Endothelial cell of umbilical vein (primary cell): Measurements from ENCODE around the gene SPIB. TPM values are rescaled to one million over a fixed set of nuclear protein-coding genes. Genes with fewer than 3 reads are reported as not detected.

Experiments used
- BruUV-seq: library from RNA; stranded (reverse); fragments of 400-500 nt; replicated peaks from 2 replicates; lab custom pipeline; 2021; lab: Mats Ljungman, UMichigan
- CTCF ChIA-PET: fragments of 300-600, 350-600 bp; sonication (Branson Sonifier 250); formaldehyde crosslinking; loops from one replicate; lab custom pipeline; 2021; ENCODE audit warnings: antibody characterized with exemption, inconsistent platforms; lab: Charles Lee
- POLR2A ChIA-PET: fragments of 300-600, 350-600 bp; sonication (Branson Sonifier 250); formaldehyde crosslinking; loops from one replicate; lab custom pipeline; 2021; ENCODE audit warnings: antibody characterized with exemption, inconsistent platforms; lab: Charles Lee
- DNase-seq: peaks from one replicate; pipeline ENCODE4 v3.0.0-alpha.2; 2011; ENCODE audit warnings: low read depth, low spot score
- FAIRE-seq: peaks from 2 replicates; lab custom pipeline; 2011; peaks lifted over from hg19 to GRCh38; lab: Jason Lieb, UNC
- H2AFZ ChIP-seq: 2 replicates; pipeline ENCODE4 v1.6.0; 2012; ENCODE audit warnings: low read depth, low read length, control low read depth, inconsistent platforms
- H3K27ac ChIP-seq: 2 replicates; pipeline ENCODE4 v1.5.1; 2011; ENCODE audit warnings: low read depth, mild to moderate bottlenecking, control low read depth, low read length, moderate library complexity; ENCODE audit not compliant: insufficient read depth
- H3K27me3 ChIP-seq, 2 experiments: 2 replicates each; pipeline versions ENCODE4 v1.6.0 to v1.6.1; 2011; ENCODE audit warnings: low read length in 2 of 2, mixed read lengths in 1 of 2; ENCODE audit not compliant: control insufficient read depth in 2 of 2, insufficient read depth in 2 of 2
- H3K36me3 ChIP-seq, 2 experiments: 2 replicates in 1 of 2; 3 replicates in 1 of 2; pipeline ENCODE4 v1.5.1; 2011; ENCODE audit warnings: low read length in 2 of 2, mild to moderate bottlenecking in 1 of 2, moderate library complexity in 1 of 2; ENCODE audit not compliant: control insufficient read depth in 2 of 2, insufficient read depth in 2 of 2; ENCODE audit errors: extremely low read depth in 1 of 2
- H3K4me1 ChIP-seq: 3 replicates; pipeline ENCODE4 v1.5.1; 2011; ENCODE audit warnings: mild to moderate bottlenecking, low read length; ENCODE audit not compliant: control insufficient read depth, insufficient read depth; ENCODE audit errors: extremely low read depth
- H3K4me2 ChIP-seq: 2 replicates; pipeline ENCODE4 v1.6.1; 2011; ENCODE audit warnings: low read length, control low read depth, mixed read lengths; ENCODE audit not compliant: insufficient read depth
- H3K4me3 ChIP-seq, 3 experiments: fragments of 200-600 bp in 1 of 3; sonication (generic), shearing (Covaris generic) in 1 of 3; replicated peaks in 1 of 3; 2 replicates each; pipeline ENCODE4 v1.5.1; 2011 to 2016; ENCODE audit warnings: control low read depth in 3 of 3, low read length in 3 of 3, mild to moderate bottlenecking in 2 of 3, inconsistent platforms in 1 of 3, low read depth in 1 of 3, moderate library complexity in 1 of 3; ENCODE audit not compliant: insufficient read depth in 1 of 3
- H3K79me2 ChIP-seq: 2 replicates; pipeline ENCODE4 v1.6.0; 2012; ENCODE audit warnings: low read length, inconsistent platforms; ENCODE audit not compliant: control insufficient read depth, insufficient read depth
- H3K9ac ChIP-seq: replicated peaks from 2 replicates; pipeline ENCODE3; 2011; ENCODE audit warnings: low read length, control low read depth; ENCODE audit not compliant: insufficient read depth; ENCODE audit errors: extremely low read depth
- H3K9me1 ChIP-seq: replicated peaks from 3 replicates; pipeline ENCODE4 v1.6.0; 2011; ENCODE audit warnings: mild to moderate bottlenecking, low read length; ENCODE audit not compliant: control insufficient read depth, insufficient read depth; ENCODE audit errors: extremely low read depth
- H3K9me3 ChIP-seq: replicated peaks from 2 replicates; pipeline ENCODE4 v1.5.1; 2012; ENCODE audit warnings: low read length, inconsistent platforms; ENCODE audit not compliant: control insufficient read depth, insufficient read depth
- H4K20me1 ChIP-seq: replicated peaks from 2 replicates; pipeline ENCODE3; 2011; ENCODE audit warnings: mild to moderate bottlenecking, low read length; ENCODE audit not compliant: control insufficient read depth, insufficient read depth; ENCODE audit errors: extremely low read depth
- EZH2 ChIP-seq: IDR thresholded peaks from 2 replicates; pipeline ENCODE4 v1.6.1; 2012; ENCODE audit warnings: borderline replicate concordance, low read depth, mild to moderate bottlenecking, moderate library complexity, low read length, inconsistent platforms; ENCODE audit not compliant: severe bottlenecking
- FOS ChIP-seq: IDR thresholded peaks from 2 replicates; pipeline ENCODE4 v1.6.1; 2011; ENCODE audit warnings: mild to moderate bottlenecking, low read length, moderate library complexity, borderline replicate concordance; ENCODE audit not compliant: insufficient read depth
- GATA2 ChIP-seq: IDR thresholded peaks from 2 replicates; pipeline ENCODE4 v1.7.0; 2011; ENCODE audit warnings: low read depth, mild to moderate bottlenecking, moderate library complexity, mixed read lengths, low read length; ENCODE audit not compliant: insufficient read length, insufficient read depth
- JUN ChIP-seq: IDR thresholded peaks from 2 replicates; pipeline ENCODE4 v1.6.1; 2011; ENCODE audit warnings: borderline replicate concordance, low read depth; ENCODE audit not compliant: insufficient read length, insufficient read depth
- MAX ChIP-seq: IDR thresholded peaks from 2 replicates; pipeline ENCODE4 v1.6.1; 2011; ENCODE audit not compliant: insufficient read depth, insufficient read length
- MYC ChIP-seq: IDR thresholded peaks from one replicate; pipeline ENCODE4 v1.6.1; 2011; ENCODE audit warnings: mild to moderate bottlenecking, low read depth, low read length
- POLR2A ChIP-seq: IDR thresholded peaks from 2 replicates; pipeline ENCODE4 v1.6.1; 2012; ENCODE audit warnings: low read depth, mild to moderate bottlenecking, control low read depth, low read length
- POLR2AphosphoS5 ChIP-seq: IDR thresholded peaks from 2 replicates; pipeline ENCODE4 v1.6.1; 2012; ENCODE audit warnings: low read depth, mild to moderate bottlenecking, control low read depth, low read length, moderate library complexity; ENCODE audit not compliant: insufficient read depth
- dilution Hi-C: fragments of 300-500 bp; cut with MboI; formaldehyde crosslinking; loops from one replicate; pipeline ENCODE4 v1.15.0; 2019; ENCODE audit warnings: low sequenced_read_pairs; ENCODE audit not compliant: extremely low pct_ligation_motif_present
- intact Hi-C: fragments of 100-400 bp; cut with micrococcal nuclease; formaldehyde crosslinking; loops from one replicate; pipeline ENCODE4 v1.10.0; 2022
- polyA plus RNA-seq, 4 experiments: library from polyadenylated mRNA; depleted of rRNA in 3 of 4; stranded (reverse) in 3 of 4; unstranded in 1 of 4; fragments of >200 nt; gene quantifications; 2 replicates each; pipeline versions ENCODE4 v1.2.1 to v1.2.3, GENCODE V29; 2011 to 2012; ENCODE audit warnings: missing spikeins in 1 of 4
- total RNA-seq: library from RNA; stranded (reverse); gene quantifications from 2 replicates; pipeline ENCODE4 v1.2.3, GENCODE V29; 2021
- TF ChIP-seq, protein P1 (sequence below), 2 donors: IDR thresholded peaks; 1 replicate in 1 of 2; 2 replicates in 1 of 2; pipeline ENCODE4 v1.5.1; 2011; ENCODE audit warnings: low read length in 2 of 2, mild to moderate bottlenecking in 2 of 2, moderate library complexity in 2 of 2, control low read depth in 1 of 2, inconsistent platforms in 1 of 2, low read depth in 1 of 2; ENCODE audit not compliant: insufficient read depth in 1 of 2; ENCODE audit errors: extremely low read depth in 1 of 2

The SPIB gene
- total and polyA plus RNA-seq, 2 donors (not counting 3 experiments of a cell fraction or from before 2014, with no cell fraction given): not detected

DNA sequence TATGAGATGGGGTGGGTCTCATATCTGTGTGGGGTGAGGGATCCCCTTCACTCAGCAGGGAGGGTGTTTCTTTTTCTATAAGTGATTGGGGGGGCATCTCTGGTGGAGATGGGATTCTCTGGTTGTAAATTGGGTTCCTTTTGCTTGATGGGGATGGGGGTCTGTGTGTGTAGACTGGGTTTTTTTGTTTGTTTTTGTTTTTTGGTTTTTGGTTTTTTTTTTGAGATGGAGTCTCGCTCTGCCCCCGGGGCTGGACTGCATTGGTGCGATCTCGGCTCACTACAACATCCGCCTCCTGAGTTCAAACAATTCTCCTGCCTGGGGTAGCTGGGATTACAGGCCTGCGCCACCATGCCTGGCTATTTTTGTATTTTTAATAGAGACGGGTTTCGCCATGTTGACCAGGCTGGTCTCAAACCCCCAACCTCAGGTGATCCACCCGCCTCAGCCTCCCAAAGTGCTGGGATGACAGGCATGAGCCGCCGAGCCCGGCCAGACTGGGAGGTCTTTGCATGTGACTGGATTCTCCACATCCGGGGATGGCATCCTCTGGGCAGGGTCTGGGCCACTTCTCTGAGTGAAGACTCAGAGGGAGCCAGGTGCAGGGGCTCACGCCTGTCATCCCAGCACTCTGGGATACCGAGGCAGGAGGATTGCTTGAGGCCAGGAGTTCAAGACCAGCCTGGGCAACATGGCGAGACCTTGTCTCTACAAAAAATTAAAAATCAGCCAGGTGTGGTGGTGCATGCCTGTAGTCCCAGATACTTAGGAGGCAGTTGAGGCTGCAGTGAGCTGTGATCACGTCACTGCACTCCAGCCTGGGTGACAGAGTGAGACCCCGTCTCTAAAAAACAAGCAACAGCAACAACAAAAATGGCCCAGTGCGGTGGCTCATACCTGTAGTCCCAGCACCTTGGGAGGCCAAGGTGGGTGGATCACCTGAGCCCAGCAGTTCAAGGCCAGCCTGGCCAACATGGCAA is 14.8 kb downstream of the SPIB start:
- CTCF ChIA-PET: no interaction called here
- Histone ChIP-seq H3K9me1 (no peaks in the 10 kb centered on the region), H3K4me3 (no peak overlapping the region), H3K4me2 (no peak overlapping the region), H3K79me2 (no peaks in the 10 kb centered on the region), H3K27me3 (peaks cover 4 to 11% of the 10 kb centered on the region in 2 experiments), H2AFZ (no peak overlapping the region), H3K9me3 (no peaks in the 10 kb centered on the region), H3K36me3 (no peaks in the 10 kb centered on the region), H3K27ac (no peak overlapping the region), H3K4me1 (peaks cover 6% of the 10 kb centered on the region), H4K20me1 (no peaks in the 10 kb centered on the region), H3K9ac (no peak overlapping the region)
- BruUV-seq: no TSS peak
- POLR2A ChIA-PET: no interaction called here
- intact Hi-C loops: no loop called here
- dilution Hi-C loops: no loop called here
- FAIRE-seq (peak; percentile 55), DNase-seq (no peak)
- TF ChIP-seq POLR2AphosphoS5 (no peak), JUN (no peak), FOS (no peak), POLR2A (no peak), GATA2 (no peak), EZH2 (no peak), MAX (no peak), MYC (no peak)
- TF ChIP-seq, protein P1, sequence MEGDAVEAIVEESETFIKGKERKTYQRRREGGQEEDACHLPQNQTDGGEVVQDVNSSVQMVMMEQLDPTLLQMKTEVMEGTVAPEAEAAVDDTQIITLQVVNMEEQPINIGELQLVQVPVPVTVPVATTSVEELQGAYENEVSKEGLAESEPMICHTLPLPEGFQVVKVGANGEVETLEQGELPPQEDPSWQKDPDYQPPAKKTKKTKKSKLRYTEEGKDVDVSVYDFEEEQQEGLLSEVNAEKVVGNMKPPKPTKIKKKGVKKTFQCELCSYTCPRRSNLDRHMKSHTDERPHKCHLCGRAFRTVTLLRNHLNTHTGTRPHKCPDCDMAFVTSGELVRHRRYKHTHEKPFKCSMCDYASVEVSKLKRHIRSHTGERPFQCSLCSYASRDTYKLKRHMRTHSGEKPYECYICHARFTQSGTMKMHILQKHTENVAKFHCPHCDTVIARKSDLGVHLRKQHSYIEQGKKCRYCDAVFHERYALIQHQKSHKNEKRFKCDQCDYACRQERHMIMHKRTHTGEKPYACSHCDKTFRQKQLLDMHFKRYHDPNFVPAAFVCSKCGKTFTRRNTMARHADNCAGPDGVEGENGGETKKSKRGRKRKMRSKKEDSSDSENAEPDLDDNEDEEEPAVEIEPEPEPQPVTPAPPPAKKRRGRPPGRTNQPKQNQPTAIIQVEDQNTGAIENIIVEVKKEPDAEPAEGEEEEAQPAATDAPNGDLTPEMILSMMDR (IDR thresholded peaks at IDR 0.05; ENCODE audit: extremely low read depth in 1 of 2, insufficient read depth in 1 of 2, low read depth in 1 of 2, low read length in 2 of 2): no peak
